PFSK-1 (cell line): ENCODE results near the gene MYOF.

Experiments used
- FOXP2 ChIP-seq: optimal IDR thresholded peaks from 2 replicates; pipeline ENCODE3; 2011; ENCODE audit warnings: borderline replicate concordance, control low read depth, inconsistent platforms; ENCODE audit not compliant: insufficient read depth; ENCODE audit errors: extremely low read length, extremely low read depth
- POLR2AphosphoS5 ChIP-seq: IDR thresholded peaks from 2 replicates; pipeline ENCODE4 v1.6.1; 2012; ENCODE audit warnings: low read depth, mild to moderate bottlenecking, control low read depth, low read length, moderate library complexity
- SIN3A ChIP-seq: IDR thresholded peaks from 2 replicates; pipeline ENCODE4 v1.6.1; 2012; ENCODE audit warnings: mild to moderate bottlenecking, low read length, moderate library complexity, borderline replicate concordance; ENCODE audit not compliant: insufficient read depth
- TAF1 ChIP-seq: IDR thresholded peaks from 2 replicates; pipeline ENCODE4 v1.6.1; 2012; ENCODE audit warnings: low read length, control low read depth, borderline replicate concordance; ENCODE audit not compliant: insufficient read depth
- TF ChIP-seq, protein P1 (sequence below), 2 experiments: IDR thresholded peaks; 2 replicates each; pipeline versions ENCODE4 v1.6.1 to v1.8.0; 2011 to 2012; ENCODE audit warnings: low read depth in 2 of 2, low read length in 2 of 2, control low read depth in 1 of 2, inconsistent platforms in 1 of 2, mild to moderate bottlenecking in 1 of 2, moderate library complexity in 1 of 2; ENCODE audit not compliant: insufficient read depth in 1 of 2

Gene MYOF

DNA sequence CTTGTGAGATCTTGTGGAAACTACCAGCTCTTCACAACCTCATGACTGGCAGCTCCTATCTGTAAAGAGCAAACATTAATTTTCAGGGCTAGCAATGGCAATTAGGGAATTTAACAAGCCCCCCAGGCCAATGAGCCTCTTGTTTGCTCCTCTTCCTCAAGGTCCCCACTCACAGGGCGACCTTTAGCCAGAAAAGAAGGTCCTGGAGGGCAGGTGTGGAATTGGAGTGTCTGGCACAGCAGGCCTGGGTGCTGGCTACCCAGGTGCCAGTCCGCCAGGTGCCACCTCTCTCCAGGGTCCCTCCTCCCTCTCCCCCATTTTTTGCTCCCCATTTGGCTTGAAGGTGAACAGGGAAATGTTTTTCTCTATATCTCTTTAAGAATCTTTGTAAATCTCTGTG, 12.4 kb upstream of the MYOF start:
- TF ChIP-seq POLR2AphosphoS5, result no peak
- TF ChIP-seq SIN3A, result no peak
- TF ChIP-seq TAF1, result no peak
- TF ChIP-seq FOXP2, result no peak
- TF ChIP-seq, protein P1, sequence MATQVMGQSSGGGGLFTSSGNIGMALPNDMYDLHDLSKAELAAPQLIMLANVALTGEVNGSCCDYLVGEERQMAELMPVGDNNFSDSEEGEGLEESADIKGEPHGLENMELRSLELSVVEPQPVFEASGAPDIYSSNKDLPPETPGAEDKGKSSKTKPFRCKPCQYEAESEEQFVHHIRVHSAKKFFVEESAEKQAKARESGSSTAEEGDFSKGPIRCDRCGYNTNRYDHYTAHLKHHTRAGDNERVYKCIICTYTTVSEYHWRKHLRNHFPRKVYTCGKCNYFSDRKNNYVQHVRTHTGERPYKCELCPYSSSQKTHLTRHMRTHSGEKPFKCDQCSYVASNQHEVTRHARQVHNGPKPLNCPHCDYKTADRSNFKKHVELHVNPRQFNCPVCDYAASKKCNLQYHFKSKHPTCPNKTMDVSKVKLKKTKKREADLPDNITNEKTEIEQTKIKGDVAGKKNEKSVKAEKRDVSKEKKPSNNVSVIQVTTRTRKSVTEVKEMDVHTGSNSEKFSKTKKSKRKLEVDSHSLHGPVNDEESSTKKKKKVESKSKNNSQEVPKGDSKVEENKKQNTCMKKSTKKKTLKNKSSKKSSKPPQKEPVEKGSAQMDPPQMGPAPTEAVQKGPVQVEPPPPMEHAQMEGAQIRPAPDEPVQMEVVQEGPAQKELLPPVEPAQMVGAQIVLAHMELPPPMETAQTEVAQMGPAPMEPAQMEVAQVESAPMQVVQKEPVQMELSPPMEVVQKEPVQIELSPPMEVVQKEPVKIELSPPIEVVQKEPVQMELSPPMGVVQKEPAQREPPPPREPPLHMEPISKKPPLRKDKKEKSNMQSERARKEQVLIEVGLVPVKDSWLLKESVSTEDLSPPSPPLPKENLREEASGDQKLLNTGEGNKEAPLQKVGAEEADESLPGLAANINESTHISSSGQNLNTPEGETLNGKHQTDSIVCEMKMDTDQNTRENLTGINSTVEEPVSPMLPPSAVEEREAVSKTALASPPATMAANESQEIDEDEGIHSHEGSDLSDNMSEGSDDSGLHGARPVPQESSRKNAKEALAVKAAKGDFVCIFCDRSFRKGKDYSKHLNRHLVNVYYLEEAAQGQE (IDR thresholded peaks at IDR 0.05; ENCODE audit: insufficient read depth in 1 of 2, low read depth in 2 of 2, low read length in 2 of 2), result no peak

DNA sequence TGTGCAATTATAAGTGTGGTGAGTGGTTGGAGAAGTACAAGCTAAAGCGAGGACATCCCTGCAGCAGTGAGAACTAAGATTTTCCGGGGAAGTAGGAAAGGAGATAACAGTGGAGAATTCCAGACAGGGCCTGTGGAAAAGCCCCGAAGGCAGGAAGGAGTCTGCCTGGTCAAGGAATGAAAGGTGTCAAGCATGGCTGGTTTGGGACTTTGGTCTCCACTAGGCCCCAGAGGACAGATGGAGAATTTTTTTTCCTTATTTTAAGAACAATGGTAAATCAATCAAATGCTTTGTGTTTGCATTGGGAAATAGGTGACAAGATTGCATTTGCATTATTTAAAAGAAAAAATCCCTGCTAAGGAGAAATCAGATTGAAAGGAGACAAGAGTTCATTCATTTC, 11.0 kb upstream of the MYOF start:
- TF ChIP-seq FOXP2 (no peak), POLR2AphosphoS5 (no peak), TAF1 (no peak), SIN3A (no peak)
- TF ChIP-seq, protein P1 (IDR thresholded peaks at IDR 0.05; ENCODE audit: insufficient read depth in 1 of 2, low read depth in 2 of 2, low read length in 2 of 2), result no peak

DNA sequence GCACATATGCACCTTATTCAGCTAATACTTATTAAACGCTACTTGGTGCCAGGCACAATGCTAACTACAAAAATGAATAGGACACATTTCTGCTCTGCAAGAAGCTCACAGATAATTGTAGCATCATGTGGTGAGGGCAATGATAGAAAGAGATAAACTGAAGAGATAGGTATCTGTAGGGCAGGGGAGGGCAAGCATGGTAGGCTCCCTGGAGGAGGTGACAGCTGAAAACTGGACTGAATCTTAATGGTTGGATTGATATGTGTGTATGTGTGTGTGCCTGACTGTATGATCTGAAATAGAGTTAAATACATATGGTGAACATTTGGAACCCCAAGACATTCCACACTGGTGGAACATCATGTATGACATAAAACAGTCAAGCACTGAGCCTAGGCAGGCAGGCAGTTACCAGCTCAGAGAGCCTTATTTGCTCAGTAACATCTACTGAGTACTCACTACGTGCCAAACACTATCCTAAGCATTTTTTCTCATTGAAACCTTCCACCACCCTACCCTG, 9.5 kb upstream of the MYOF start:
- no peak for TF ChIP-seq SIN3A
- no peak for TF ChIP-seq POLR2AphosphoS5
- no peak for TF ChIP-seq TAF1
- TF ChIP-seq, protein P1 (IDR thresholded peaks at IDR 0.05; ENCODE audit: insufficient read depth in 1 of 2, low read depth in 2 of 2, low read length in 2 of 2), result no peak
- no peak for TF ChIP-seq FOXP2

DNA sequence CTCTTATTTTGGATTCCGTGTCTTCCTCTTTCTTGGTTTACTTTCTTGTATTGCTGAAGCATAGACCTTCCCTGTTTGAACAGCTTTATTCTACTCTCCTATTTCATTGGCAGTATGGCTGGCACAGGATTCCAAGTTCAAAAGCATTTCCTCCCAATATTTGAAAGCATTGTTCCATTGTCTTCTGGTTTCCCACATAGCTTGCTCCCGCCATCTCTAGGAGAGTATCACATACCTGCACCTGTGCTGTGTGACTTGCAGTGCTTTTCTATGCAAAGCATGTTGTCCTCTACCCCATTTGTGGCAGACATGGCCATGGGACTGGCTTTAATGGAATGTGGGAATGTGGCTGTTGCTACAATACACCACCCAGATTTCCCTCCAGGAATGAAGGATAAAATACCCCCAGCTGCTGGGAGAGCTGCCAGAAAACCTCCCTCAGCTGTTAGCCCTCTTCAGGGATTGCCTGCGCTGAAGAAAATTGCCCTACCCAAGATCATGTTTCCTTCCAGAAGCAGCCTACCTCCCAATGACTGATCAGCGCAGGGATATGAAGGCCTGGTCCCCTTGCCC, 6.9 kb upstream of the MYOF start:
- no peak for TF ChIP-seq TAF1
- TF ChIP-seq, protein P1 (IDR thresholded peaks at IDR 0.05; ENCODE audit: insufficient read depth in 1 of 2, low read depth in 2 of 2, low read length in 2 of 2), result no peak
- TF ChIP-seq POLR2AphosphoS5, result no peak
- no peak for TF ChIP-seq SIN3A
- TF ChIP-seq FOXP2, result no peak

DNA sequence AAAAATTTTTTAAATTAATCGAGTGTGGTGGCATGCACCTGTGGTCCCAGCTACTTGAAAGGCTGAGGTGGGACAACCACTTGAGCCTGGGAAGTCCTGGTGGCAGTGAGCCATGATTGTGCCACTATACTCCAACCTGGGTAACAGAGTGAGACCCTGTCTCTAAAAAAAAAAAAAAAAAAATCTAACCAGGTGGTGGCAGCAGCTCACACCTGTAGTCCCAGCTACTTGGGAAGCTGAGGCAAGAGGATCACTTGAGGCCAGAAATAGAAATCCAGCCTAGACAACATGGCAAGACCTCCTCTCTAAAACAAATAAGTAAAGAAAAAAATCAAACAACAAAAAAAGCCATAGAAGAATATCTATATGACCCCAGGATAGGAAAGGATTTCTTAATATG, 3.6 kb upstream of the MYOF start:
- TF ChIP-seq TAF1, result no peak
- TF ChIP-seq, protein P1 (IDR thresholded peaks at IDR 0.05; ENCODE audit: insufficient read depth in 1 of 2, low read depth in 2 of 2, low read length in 2 of 2), result no peak
- TF ChIP-seq POLR2AphosphoS5, result no peak
- no peak for TF ChIP-seq FOXP2
